PC-3 (cell line): ENCODE results near the gene LEF1.

Experiments
- CTCF ChIP-seq: fragments of 300-600 bp; sonication (generic); conservative IDR thresholded peaks from 2 replicates; pipeline ENCODE4 v1.5.1; 2017; ENCODE audit warnings: antibody characterized with exemption, low read depth, mild to moderate bottlenecking, low read length
- EZH2 ChIP-seq: fragments of 300-600 bp; sonication (generic); IDR thresholded peaks from one replicate; pipeline ENCODE4 v1.6.1; 2017; ENCODE audit warnings: antibody characterized with exemption, mild to moderate bottlenecking, low read length; ENCODE audit not compliant: unreplicated experiment
- EZH2phosphoT487 ChIP-seq: fragments of 300-600 bp; sonication (generic); IDR thresholded peaks from 2 replicates; pipeline ENCODE4 v1.6.1; 2018; ENCODE audit warnings: mild to moderate bottlenecking, antibody characterized with exemption, low read length, borderline replicate concordance

GRCh38 chr4:108169664-108170063, 932 bp upstream of the LEF1 start:
- TF ChIP-seq EZH2 (no peak), CTCF (no peak), EZH2phosphoT487 (no peak)
